AG10803 (cell line): ENCODE results near the gene PIP4K2B.

Experiments used
- DNase-seq: peaks from one replicate; pipeline ENCODE4 v3.0.0; 2010; ENCODE audit warnings: low read depth
- H3K4me3 ChIP-seq: 2 replicates; pipeline ENCODE4 v1.5.1; 2011; ENCODE audit warnings: mild to moderate bottlenecking, low read length, control low read depth
- TF ChIP-seq, protein P1 (sequence below): conservative IDR thresholded peaks from 2 replicates; pipeline ENCODE4 v1.5.1; 2011; ENCODE audit warnings: mild to moderate bottlenecking, low read length, control low read depth, inconsistent platforms

The PIP4K2B gene

DNA sequence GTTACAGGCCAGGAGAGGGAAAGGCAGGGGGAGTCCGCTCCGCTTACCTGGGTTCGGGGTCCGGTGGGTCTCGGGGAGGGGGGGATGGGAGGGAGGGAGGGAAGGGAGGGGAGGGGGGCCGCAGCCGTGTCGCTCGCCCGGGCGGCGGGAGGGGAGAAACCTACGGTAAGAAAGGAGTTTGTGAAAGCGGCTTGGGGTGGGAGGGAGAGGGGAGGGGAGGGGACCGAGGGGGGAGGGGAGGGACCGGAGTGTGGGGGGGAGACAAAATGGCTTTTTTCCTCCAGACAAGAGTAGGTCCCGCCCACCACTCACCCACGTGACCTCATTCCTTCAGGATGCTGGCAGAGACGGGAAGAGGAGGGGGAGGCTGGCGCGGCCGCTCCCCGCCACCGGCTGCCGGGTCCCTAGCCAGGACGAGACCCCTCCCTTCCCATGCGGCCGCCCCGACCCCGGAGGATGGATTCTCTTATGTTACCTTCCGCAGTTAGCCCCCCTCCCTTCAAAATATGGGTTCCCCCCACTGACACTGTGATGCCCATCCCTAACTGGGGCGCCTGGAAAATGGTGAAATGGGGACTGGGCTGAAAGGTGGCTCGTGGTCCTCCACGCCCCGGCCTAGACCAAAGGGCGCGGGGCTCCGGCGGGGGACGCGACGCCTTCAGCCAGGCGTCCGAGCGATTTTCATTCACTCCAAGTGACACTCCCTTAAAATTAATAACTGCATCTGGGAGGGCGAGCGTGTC lies 51.0 kb downstream of the PIP4K2B start, which contains the start of gene PCGF2:
TSS of gene PCGF2 (minus strand) at position 188 of the 743 bp plus-strand sequence. CDS start 7,934 bp downstream, outside the sequence.
- TF ChIP-seq, protein P1, sequence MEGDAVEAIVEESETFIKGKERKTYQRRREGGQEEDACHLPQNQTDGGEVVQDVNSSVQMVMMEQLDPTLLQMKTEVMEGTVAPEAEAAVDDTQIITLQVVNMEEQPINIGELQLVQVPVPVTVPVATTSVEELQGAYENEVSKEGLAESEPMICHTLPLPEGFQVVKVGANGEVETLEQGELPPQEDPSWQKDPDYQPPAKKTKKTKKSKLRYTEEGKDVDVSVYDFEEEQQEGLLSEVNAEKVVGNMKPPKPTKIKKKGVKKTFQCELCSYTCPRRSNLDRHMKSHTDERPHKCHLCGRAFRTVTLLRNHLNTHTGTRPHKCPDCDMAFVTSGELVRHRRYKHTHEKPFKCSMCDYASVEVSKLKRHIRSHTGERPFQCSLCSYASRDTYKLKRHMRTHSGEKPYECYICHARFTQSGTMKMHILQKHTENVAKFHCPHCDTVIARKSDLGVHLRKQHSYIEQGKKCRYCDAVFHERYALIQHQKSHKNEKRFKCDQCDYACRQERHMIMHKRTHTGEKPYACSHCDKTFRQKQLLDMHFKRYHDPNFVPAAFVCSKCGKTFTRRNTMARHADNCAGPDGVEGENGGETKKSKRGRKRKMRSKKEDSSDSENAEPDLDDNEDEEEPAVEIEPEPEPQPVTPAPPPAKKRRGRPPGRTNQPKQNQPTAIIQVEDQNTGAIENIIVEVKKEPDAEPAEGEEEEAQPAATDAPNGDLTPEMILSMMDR, result no peak
- peak; percentile 85 for DNase-seq
- peak within 1 kb of the TSS; percentile 86 for H3K4me3 ChIP-seq

DNA sequence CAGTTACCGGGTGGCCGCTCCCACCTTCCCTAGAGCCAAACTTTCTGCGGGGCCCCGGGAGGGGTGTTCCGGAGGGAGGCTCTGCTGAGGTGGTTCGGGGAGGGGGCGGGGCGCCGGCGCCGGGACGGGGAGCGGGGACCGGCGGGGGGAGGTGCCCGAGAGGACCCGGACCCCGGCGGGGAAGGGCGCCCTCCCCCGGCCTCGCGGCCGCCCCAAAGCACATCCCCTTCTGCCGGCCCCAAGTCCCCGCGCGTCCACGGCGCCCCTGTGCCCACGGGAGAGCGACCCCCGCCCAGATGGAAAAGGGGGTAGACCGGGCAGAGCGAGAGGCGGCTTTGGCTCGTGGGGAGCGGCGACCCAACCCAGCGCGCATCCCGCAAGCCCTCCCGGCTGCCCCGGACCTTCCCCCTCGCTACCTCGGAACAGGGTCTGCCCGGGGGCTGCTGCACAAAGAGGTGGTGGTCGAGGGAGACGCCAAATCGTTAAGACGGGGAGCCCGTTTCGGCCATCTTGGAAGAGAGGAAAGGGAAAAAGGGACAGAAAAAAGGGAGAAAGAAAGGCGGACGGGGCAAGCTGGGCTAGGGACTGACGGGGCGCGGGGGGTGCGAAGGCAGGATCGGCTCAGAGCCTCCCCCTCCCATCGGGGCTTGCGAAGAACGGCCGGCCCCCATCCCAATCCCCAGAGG lies 51.8 kb downstream of the PIP4K2B start:
- no peak for DNase-seq
- H3K4me3 ChIP-seq, result peak overlapping the region; percentile 86
- TF ChIP-seq, protein P1, result no peak

DNA sequence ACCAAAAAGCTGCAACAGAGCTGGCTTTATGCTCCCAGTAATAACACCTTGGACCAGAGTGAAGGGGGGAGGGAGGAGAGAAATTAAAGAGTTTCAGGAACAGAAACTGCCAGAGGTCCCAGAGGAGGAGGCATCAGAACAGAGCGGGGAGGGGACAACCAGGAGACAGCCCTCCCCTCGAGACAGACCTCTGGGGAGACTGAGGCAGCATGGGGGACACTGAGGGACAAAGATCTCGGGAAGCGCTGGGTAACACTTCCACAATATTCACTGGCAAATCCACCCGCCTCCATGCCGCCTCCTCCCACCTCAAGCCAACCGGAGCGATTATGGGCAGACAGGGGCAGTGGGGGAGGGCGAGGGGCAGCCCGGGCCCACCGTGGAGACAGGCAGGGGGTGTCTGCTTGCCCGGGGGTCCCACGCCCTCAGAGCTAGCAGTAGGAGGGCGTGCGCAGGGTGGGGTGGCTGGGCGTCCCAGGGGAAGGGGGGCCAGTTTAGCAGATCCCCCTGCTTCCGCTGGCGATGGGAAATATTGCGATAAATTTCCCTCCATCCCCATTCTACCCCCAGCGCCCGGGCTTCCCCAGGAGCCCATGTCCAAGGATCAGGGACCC lies 52.4 kb downstream of the PIP4K2B start:
- TF ChIP-seq, protein P1, result no peak
- no peak for DNase-seq
- peak overlapping the region; percentile 86 for H3K4me3 ChIP-seq

DNA sequence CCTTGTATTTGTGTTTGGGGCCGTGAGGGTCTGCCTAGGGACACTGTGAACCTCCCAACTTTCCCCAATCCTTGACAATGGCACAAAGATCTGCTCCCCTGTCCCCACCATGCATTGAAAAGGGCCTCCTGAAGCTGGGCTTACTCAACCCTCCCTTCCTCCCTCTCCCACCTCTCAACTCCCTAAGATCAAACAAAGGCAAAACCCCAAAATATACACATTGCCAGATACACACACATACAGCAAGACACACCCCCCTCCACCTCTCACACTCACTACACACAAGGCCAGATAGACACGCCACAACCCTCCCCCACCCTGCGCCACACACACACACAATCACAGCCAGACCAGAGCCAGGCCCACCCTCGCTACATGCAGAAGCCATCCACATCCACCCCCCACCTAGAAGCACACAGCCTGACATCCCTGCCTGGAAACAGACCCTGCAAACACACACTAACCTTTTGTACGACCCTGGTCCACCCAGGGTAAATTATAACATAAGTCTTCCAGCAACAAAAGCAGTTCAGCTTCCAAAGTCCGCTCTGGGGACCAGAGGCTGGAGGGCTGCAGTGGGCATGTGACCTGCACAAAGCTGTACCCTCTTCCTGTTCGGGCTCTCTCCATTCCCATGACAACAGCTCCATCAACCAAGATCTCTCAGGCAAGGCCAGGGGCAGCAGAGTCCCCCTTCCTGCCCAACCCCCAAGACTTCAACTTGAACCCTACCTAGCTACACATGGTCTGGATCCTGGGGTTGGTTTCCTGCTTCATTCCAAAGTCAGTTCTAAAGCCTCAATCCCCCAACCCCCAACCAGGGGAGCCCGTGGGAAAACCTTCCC lies 53.1 kb downstream of the PIP4K2B start:
- TF ChIP-seq, protein P1, result no peak
- DNase-seq, result no peak
- peak overlapping the region; percentile 86 for H3K4me3 ChIP-seq

DNA sequence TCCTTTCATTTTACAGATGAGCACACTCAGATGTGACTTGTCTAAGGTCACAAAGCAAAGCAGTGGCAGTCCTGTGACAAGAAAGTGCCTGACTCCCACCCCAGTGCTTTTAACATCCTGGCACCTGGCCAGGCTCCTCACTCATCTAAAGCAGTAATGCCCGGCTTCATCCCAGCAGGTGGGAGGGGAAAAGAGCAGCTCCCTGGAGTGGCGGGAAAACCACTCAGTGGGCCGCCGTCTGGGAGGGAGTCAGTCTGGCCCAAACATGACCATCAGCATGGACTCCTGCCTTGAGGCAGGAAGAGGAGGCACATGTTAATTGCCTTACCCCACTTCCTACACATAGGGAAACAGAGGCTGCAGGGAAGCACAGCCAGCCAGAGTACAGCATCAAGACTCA lies 53.8 kb downstream of the PIP4K2B start:
- DNase-seq, result no peak
- TF ChIP-seq, protein P1, result no peak
- peak overlapping the region; percentile 86; the same call in 1 of the 2 replicates for H3K4me3 ChIP-seq

DNA sequence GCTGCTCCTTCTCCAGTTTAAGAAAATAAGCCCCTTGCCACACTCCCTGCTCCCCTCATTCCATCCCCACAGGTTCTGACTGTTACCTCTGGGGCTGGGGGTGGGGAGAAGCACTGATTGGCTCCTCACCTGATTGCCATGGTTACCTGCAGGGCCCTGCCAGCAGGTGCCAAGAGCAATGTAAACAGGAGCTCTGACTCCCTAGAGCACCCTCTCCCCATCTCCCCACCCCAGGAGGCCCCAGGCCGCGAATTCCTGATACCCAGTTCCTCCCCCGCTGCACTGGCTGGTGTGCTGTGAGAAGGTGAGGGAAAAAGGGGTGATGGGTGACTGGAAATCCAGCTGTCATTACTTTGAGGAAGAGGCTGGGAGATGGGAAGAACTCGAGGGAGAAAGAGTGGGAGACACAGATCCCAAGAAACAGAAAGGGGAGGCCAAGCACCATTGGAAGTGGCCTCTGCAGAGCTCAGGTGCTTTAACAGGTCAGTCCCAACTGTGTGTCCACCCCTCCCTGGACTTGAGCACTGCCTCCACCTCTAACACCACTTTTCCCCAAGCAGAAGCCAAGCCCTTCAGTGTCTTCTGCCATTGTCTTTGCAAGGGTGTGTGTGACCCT lies 55.7 kb downstream of the PIP4K2B start:
- TF ChIP-seq, protein P1, result no peak
- H3K4me3 ChIP-seq, result no peak overlapping the region
- no peak for DNase-seq
